Measurements from ENCODE around the gene AGO1.

GRCh38 chr1:35927472-35927871 is 44.5 kb downstream of the AGO1 start:
- TF ChIP-seq CTCF (IDR thresholded peaks at IDR 0.05), result no peak
- no peak for TF ChIP-seq EZH2 (IDR thresholded peaks at IDR 0.05; ENCODE audit: borderline replicate concordance, insufficient read depth, low read depth, low read length, poor library complexity, severe bottlenecking)
